Adrenal gland (tissue), 12 donors: Measurements from ENCODE around the gene TNFRSF6B. TPM values are rescaled to one million over a fixed set of nuclear protein-coding genes. Genes with fewer than 3 reads are reported as not detected.

Source experiments
- DNase-seq, 7 donors: peaks; one replicate each; pipeline ENCODE4 v3.0.0-alpha.2; 2019 to 2020
- H3K27ac ChIP-seq, 5 donors: fragments of 200-600 bp; sonication (generic) in 4 of 5; 1 replicate in 3 of 5; 2 replicates in 2 of 5; pipeline versions ENCODE4 v1.5.1 to v1.8.0; 2016 to 2020; ENCODE audit warnings: mild to moderate bottlenecking in 1 of 5
- H3K27me3 ChIP-seq: fragments of 200-600 bp; 2 replicates; pipeline ENCODE4 v1.8.0; 2021
- H3K36me3 ChIP-seq, 2 donors: fragments of 200-600 bp; replicated peaks in 1 of 2; 1 replicate in 1 of 2; 2 replicates in 1 of 2; pipeline versions ENCODE4 v1.5.1 to v1.8.0; 2018 to 2022
- H3K4me1 ChIP-seq, 2 donors: fragments of 200-600 bp; replicated peaks in 1 of 2; 1 replicate in 1 of 2; 2 replicates in 1 of 2; pipeline versions ENCODE4 v1.5.1 to v1.8.0; 2018 to 2021
- H3K4me3 ChIP-seq, 4 donors: fragments of 200-600 bp; sonication (generic) in 3 of 4; one replicate each; pipeline ENCODE4 v1.5.1; 2016 to 2018
- H3K9me3 ChIP-seq, 3 donors: fragments of 200-600 bp; sonication (generic) in 1 of 3; replicated peaks in 1 of 3; 1 replicate in 2 of 3; 2 replicates in 1 of 3; pipeline versions ENCODE4 v1.5.1 to v1.8.0; 2016 to 2021
- POLR2A ChIP-seq, 2 donors: fragments of 450-650 bp; IDR thresholded peaks; one replicate each; pipeline ENCODE4 v1.6.1; 2017; ENCODE audit warnings: antibody characterized with exemption in 2 of 2, mild to moderate bottlenecking in 2 of 2, moderate library complexity in 1 of 2
- WGBS, 4 donors: extraction: QIAGEN DNeasy Blood & Tissue Kit in 2 of 4; methylation state at CpG; one replicate each; pipeline versions ENCODE4 v1.1.5 to v1.1.7; 2013 to 2017; 5-methylcytosine and 5-hydroxymethylcytosine counted together
- intact Hi-C, 2 donors: fragments of 100-400 bp; cut with DNase I; formaldehyde crosslinking; loops; one replicate each; pipeline versions ENCODE4 v1.14.1 to v1.15.0; 2022 to 2023
- polyA plus RNA-seq, 3 donors: library from polyadenylated mRNA; stranded (reverse); fragments of 200-250 nt in 2 of 3; fragments of 350-450 nt in 1 of 3; fragmentation: Illumina TruSeq in 1 of 3; extraction: RNeasy Lipid Tissue Mini Kit (QIAGEN cat#74804) in 1 of 3; gene quantifications; one replicate each; pipeline ENCODE4 v1.2.3, GENCODE V29; 2013 to 2014
- total RNA-seq, 9 donors: library from RNA; depleted of rRNA in 4 of 9; stranded (reverse); fragments of >200 nt in 4 of 9; fragments of 120-200 nt in 1 of 9; fragmentation: NEBNext Ultra II Directional in 1 of 9; extraction: Animal tissue kit (Norgen Biotek cat#: 25700) in 1 of 9; gene quantifications; one replicate each; pipeline versions ENCODE4 v1.1.0 to v1.2.4, GENCODE V29; 2013 to 2023
- TF ChIP-seq, protein P1 (sequence below), 6 experiments: fragments of 450-650 bp in 4 of 6; fragments of 200-600 bp in 2 of 6; sonication (generic) in 1 of 6; IDR thresholded peaks; 1 replicate in 5 of 6; 2 replicates in 1 of 6; pipeline versions ENCODE4 v1.5.1 to v1.8.0; 2016 to 2021; ENCODE audit warnings: antibody characterized with exemption in 6 of 6, mild to moderate bottlenecking in 2 of 6, moderate library complexity in 1 of 6
- donor health status: healthy with polysubstance abuse.
- donor health status: Bipolar disorder and iron deficiency.
- donor health status: DM: yes; HTN: yes; CAD: no.
- donor health status: DM: no; HTN: no; CAD: no.
- donor health status: DM: no; HTN: no; CAD: no.
- donor health status: DM: yes; HTN: yes; CAD: no.

Gene TNFRSF6B
- total and polyA plus RNA-seq, 12 donors, result 0.78 to 43.3 (median 3.2) TPM; not detected in 3

DNA sequence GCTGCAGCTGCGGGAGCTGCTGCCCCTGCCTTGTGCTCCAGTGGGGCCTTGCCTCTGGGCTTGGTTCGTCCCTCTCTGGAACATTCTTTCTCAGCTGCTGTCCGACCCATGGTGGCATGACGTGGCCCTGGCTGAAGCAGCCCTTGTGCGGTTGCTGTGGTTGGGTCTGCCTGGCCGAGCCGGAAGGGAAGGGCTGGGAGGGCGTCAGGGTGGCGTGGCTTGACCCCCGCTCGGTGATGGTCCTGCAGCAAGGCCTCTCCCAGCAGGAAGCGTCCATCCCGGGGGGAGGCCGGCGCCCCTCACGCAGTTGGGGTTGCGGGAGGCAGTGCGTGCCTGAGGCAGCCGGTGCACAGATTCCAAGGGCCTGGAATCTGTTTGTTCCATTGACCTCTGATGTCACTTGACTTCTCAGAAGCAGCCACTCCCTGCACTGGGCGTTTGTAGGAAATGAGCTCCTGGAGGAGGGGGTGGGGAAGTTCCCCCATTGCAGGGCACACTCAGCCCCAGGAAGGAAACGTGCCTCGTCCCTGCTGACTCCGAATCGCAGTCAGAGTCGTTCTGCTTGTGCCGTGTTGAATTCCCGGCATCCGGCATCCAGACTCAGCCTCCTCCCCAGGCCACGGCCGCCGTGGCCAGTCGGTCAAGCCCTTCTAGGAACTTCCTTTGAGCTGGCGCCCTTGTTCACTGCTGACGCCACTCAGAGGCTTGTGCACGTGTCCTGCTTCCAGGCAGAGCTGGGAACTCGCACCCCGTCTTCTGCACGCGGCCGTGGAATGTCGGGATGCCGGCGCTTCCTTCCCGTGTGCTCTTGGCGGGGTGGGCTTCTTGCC lies 9.7 kb upstream of the TNFRSF6B start:
- WGBS, 4 donors, result 51 to 84% (median 58%) methylated on average over 29 to 45 of the region's 45 CpGs
- intact Hi-C loops, result no loop called here
- Histone ChIP-seq H3K27me3 (no peaks in the 10 kb centered on the region), H3K4me3 (no peak overlapping the region), H3K36me3 (no peaks in the 10 kb centered on the region), H3K27ac (peak overlapping the region; percentile 39 to 95 (median 72)), H3K9me3 (no peaks in the 10 kb centered on the region), H3K4me1 (peaks cover 4 to 42% of the 10 kb centered on the region in 2 donors)
- DNase-seq, result peak in 6 of 7 donors; percentile 72 to 87 (median 78)
- no peak for TF ChIP-seq POLR2A (IDR thresholded peaks at IDR 0.05)
- TF ChIP-seq, protein P1, sequence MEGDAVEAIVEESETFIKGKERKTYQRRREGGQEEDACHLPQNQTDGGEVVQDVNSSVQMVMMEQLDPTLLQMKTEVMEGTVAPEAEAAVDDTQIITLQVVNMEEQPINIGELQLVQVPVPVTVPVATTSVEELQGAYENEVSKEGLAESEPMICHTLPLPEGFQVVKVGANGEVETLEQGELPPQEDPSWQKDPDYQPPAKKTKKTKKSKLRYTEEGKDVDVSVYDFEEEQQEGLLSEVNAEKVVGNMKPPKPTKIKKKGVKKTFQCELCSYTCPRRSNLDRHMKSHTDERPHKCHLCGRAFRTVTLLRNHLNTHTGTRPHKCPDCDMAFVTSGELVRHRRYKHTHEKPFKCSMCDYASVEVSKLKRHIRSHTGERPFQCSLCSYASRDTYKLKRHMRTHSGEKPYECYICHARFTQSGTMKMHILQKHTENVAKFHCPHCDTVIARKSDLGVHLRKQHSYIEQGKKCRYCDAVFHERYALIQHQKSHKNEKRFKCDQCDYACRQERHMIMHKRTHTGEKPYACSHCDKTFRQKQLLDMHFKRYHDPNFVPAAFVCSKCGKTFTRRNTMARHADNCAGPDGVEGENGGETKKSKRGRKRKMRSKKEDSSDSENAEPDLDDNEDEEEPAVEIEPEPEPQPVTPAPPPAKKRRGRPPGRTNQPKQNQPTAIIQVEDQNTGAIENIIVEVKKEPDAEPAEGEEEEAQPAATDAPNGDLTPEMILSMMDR (IDR thresholded peaks at IDR 0.05), result no peak

DNA sequence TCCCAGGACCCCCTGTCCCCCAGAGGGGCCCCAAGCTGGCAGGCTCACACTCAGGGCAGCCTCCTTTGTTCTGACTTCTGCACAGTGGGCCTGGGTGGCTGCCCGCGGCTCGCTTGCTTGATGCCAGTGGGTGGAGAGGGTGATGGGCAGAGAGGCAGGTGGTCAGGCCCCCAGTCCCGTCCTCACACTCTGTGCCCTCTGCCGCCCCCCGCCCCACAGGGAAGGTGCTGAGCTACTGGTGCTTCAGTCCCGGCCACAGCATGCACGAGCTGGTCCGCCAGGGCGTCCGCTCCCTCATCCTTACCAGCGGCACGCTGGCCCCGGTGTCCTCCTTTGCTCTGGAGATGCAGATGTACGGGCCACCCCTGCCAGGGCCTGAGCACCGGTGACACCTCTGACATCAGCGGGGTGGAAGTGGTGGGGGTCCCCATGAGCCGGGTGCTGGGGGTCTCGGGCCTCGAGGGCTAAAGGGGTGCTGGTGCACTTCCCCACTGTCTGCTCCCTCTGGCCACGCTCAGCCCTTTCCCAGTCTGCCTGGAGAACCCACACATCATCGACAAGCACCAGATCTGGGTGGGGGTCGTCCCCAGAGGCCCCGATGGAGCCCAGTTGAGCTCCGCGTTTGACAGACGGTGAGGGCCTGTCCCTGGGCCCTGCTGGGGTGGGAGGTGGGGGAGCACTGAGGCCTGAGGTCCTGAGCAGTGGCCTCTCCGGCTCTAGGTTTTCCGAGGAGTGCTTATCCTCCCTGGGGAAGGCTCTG lies 8.9 kb upstream of the TNFRSF6B start:
- 90 to 94% (median 91%) methylated on average over 5 to 29 of the region's 29 CpGs for WGBS, 4 donors
- H3K4me1 ChIP-seq, result peaks cover 4 to 33% of the 10 kb centered on the region in 2 donors
- intact Hi-C loops, result no loop called here

DNA sequence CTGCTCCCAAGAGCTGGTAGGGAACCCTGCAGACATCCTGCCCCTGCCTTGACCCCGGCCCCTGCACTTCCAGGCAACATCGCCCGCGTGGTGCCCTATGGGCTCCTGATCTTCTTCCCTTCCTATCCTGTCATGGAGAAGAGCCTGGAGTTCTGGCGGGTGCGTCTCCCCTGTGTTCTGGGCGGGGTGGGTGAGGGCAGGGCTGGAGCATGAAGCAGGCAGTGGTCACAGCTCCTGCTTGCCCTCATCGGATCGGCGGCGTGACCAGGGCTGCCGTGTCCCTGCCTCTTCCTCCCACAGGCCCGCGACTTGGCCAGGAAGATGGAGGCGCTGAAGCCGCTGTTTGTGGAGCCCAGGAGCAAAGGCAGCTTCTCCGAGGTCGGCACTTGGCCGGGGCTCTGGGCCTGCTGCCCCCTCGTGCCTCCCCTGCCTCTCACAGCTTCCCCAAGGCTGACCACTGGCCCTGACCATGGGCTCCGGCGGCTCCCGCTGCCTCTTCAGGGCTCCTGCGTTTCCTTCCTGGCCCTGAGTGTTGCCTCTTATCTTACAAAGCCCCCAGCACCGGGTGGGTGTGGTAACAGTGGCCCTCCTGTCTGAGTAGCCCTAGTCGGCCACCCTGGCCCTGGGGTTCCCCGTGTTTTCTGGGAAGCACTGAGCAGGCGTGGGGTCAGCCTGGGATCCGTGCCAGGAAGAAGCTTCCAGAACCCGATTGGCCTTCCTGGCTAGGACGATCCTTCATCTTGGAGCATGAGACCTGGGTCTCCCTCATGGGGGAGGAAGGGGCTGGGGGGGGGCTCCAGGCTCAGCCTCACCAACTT lies 8.0 kb upstream of the TNFRSF6B start:
- H3K4me3 ChIP-seq, result no peak overlapping the region
- H3K4me1 ChIP-seq, result peaks cover 4 to 29% of the 10 kb centered on the region in 2 donors
- no peaks in the 10 kb centered on the region for H3K27me3 ChIP-seq
- peak in 3 of 7 donors; percentile 38 to 66 (median 51) for DNase-seq
- no peaks in the 10 kb centered on the region for H3K36me3 ChIP-seq
- H3K27ac ChIP-seq, result peak overlapping the region in 3 of 5 donors; percentile 72 to 95 (median 93)
- 55 to 86% (median 60%) methylated on average over 4 to 31 of the region's 31 CpGs for WGBS, 4 donors
- TF ChIP-seq, protein P1 (IDR thresholded peaks at IDR 0.05), result no peak
- no peak for TF ChIP-seq POLR2A (IDR thresholded peaks at IDR 0.05)
- H3K9me3 ChIP-seq, result no peaks in the 10 kb centered on the region
- intact Hi-C loops, result no loop called here

More for the DNA sequence above, 8.9 kb upstream of the TNFRSF6B start:
- peak in 1 of 7 donors; percentile 37 for DNase-seq
- Histone ChIP-seq H3K4me3 (no peak overlapping the region), H3K27ac (peak overlapping the region; percentile 39 to 95 (median 72)), H3K9me3 (no peaks in the 10 kb centered on the region), H3K36me3 (no peaks in the 10 kb centered on the region), H3K27me3 (no peaks in the 10 kb centered on the region)
- TF ChIP-seq, protein P1 (IDR thresholded peaks at IDR 0.05), result no peak
- no peak for TF ChIP-seq POLR2A (IDR thresholded peaks at IDR 0.05)
